GM21717 (cell line): ENCODE results near the gene TWF2.

Experiments used
- ATAC-seq: cut with Tn5 transposase; IDR thresholded peaks from one replicate; pipeline ENCODE4 v1.9.1; 2021; ENCODE audit warnings: mild to moderate bottlenecking, moderate library complexity; ENCODE audit not compliant: unreplicated experiment

The TWF2 gene

GRCh38 chr3:52238193-52238760 is 681 bp downstream of the TWF2 start:
- ATAC-seq, result peak; percentile 4

GRCh38 chr3:52237657-52238172 is 1.2 kb downstream of the TWF2 start:
- ATAC-seq, result no peak

GRCh38 chr3:52237006-52237656 is 1.8 kb downstream of the TWF2 start:
- ATAC-seq, result no peak

- ATAC-seq, result no peak
These were observed 2.5 kb downstream of the TWF2 start for GRCh38 chr3:52236424-52236886.

- ATAC-seq, result no peak
These were observed 4.2 kb downstream of the TWF2 start for GRCh38 chr3:52234516-52235447.

GRCh38 chr3:52233968-52234367 is 5.0 kb downstream of the TWF2 start:
- ATAC-seq, result no peak

- ATAC-seq, result no peak
These were observed 5.8 kb downstream of the TWF2 start for GRCh38 chr3:52233108-52233591.

GRCh38 chr3:52232279-52233107 is 6.5 kb downstream of the TWF2 start:
- ATAC-seq, result no peak

- ATAC-seq, result no peak
These were observed 7.3 kb downstream of the TWF2 start for GRCh38 chr3:52231502-52232278.

- no peak for ATAC-seq
These were observed 8.0 kb downstream of the TWF2 start for GRCh38 chr3:52230889-52231499.

- no peak for ATAC-seq
These were observed 8.5 kb downstream of the TWF2 start for GRCh38 chr3:52230461-52230860.

- no peak for ATAC-seq
These were observed 9.3 kb downstream of the TWF2 start for GRCh38 chr3:52229656-52230055.

- no peak for ATAC-seq
These were observed 10.1 kb downstream of the TWF2 start for GRCh38 chr3:52228751-52229291.

- no peak for ATAC-seq
These were observed 10.7 kb downstream of the TWF2 start for GRCh38 chr3:52228266-52228665.

GRCh38 chr3:52227766-52228165 is 11.2 kb downstream of the TWF2 start:
- ATAC-seq, result no peak

GRCh38 chr3:52227117-52227516 is 11.8 kb downstream of the TWF2 start:
- ATAC-seq, result no peak

GRCh38 chr3:52226229-52226817 is 12.6 kb downstream of the TWF2 start:
- ATAC-seq, result peak; percentile 7

GRCh38 chr3:52225452-52226228 is 13.3 kb downstream of the TWF2 start, which contains the start of gene TLR9:
TSS of gene TLR9 (minus strand) at chr3:52225645. CDS start at chr3:52225529, 116 bp downstream.
- ATAC-seq, result peak; percentile 73
